HepG2 (cell line): ENCODE results near the gene IL1RAPL1. TPM values are rescaled to one million over a fixed set of nuclear protein-coding genes. Genes with fewer than 3 reads are reported as not detected.

Source experiments
- ATAC-seq: fragments of 200-7000 bp; cut with Tn5 transposase; 3 replicates; pipeline ENCODE4 v1.9.1; 2020; ENCODE audit warnings: mild to moderate bottlenecking, moderate library complexity
- BruUV-seq: library from RNA; stranded (reverse); fragments of 400-500 nt; replicated peaks from 2 replicates; lab custom pipeline; 2021; lab: Mats Ljungman, UMichigan
- CTCF ChIA-PET: fragments of 300-600 bp; formaldehyde crosslinking; extraction: SDS; loops from one replicate; lab custom pipeline; 2021; ENCODE audit warnings: low total read pairs, inconsistent platforms, low intra/inter-chr PET ratio; lab: Yijun Ruan, JAX
- POLR2A ChIA-PET: fragments of 350-600 bp; sonication (Branson Sonifier 250); formaldehyde crosslinking; loops from one replicate; lab custom pipeline; 2020; ENCODE audit warnings: antibody characterized with exemption, inconsistent platforms; lab: Yijun Ruan, JAX
- DNase-seq: peaks from one replicate; pipeline ENCODE4 v3.0.0-alpha.2; 2015; ENCODE audit warnings: low spot score
- FAIRE-seq: peaks from 3 replicates; lab custom pipeline; 2011; peaks lifted over from hg19 to GRCh38; lab: Jason Lieb, UNC
- H2AFZ ChIP-seq: one replicate; pipeline ENCODE4 v1.6.1; 2011; ENCODE audit warnings: low read length, inconsistent platforms
- H3K27ac ChIP-seq: fragments of 300-600 bp; 3 replicates; pipeline ENCODE4 v1.8.0; 2011; ENCODE audit warnings: mixed run types, mild to moderate bottlenecking, mixed read lengths, low read length, inconsistent platforms; ENCODE audit not compliant: insufficient read depth; ENCODE audit errors: extremely low read length
- H3K27me3 ChIP-seq, 2 experiments: fragments of 200-600 bp in 1 of 2; 2 replicates in 1 of 2; 3 replicates in 1 of 2; pipeline versions ENCODE4 v1.6.0 to v1.8.0; 2011; ENCODE audit warnings: low read length in 2 of 2, mild to moderate bottlenecking in 2 of 2, moderate library complexity in 2 of 2, inconsistent platforms in 1 of 2; ENCODE audit not compliant: insufficient read depth in 2 of 2, control insufficient read depth in 1 of 2
- H3K36me3 ChIP-seq, 2 experiments: fragments of 200-600 bp in 1 of 2; replicated peaks in 1 of 2; 2 replicates in 1 of 2; 3 replicates in 1 of 2; pipeline versions ENCODE4 v1.5.1 to v1.8.0; 2011; ENCODE audit warnings: low read length in 2 of 2, inconsistent platforms in 1 of 2; ENCODE audit not compliant: insufficient read depth in 2 of 2, control insufficient read depth in 1 of 2
- H3K4me1 ChIP-seq: 2 replicates; pipeline ENCODE4 v1.5.1; 2012; ENCODE audit warnings: low read length, inconsistent platforms; ENCODE audit not compliant: insufficient read depth
- H3K4me2 ChIP-seq: 2 replicates; pipeline ENCODE4 v1.6.0; 2011; ENCODE audit warnings: low read depth, low read length, inconsistent platforms
- H3K4me3 ChIP-seq, 3 experiments: fragments of 200-600 bp in 1 of 3; sonication (generic), shearing (Covaris generic) in 1 of 3; replicated peaks in 1 of 3; 2 replicates each; pipeline ENCODE4 v1.5.1; 2011 to 2016; ENCODE audit warnings: low read length in 3 of 3, inconsistent platforms in 2 of 3, low read depth in 2 of 3, mild to moderate bottlenecking in 2 of 3, control low read depth in 1 of 3, mixed read lengths in 1 of 3; ENCODE audit not compliant: insufficient read depth in 1 of 3
- H3K79me2 ChIP-seq: one replicate; pipeline ENCODE4 v1.6.1; 2011; ENCODE audit warnings: low read length, inconsistent platforms; ENCODE audit not compliant: insufficient read depth
- H3K9ac ChIP-seq: 2 replicates; pipeline ENCODE4 v1.6.0; 2011; ENCODE audit warnings: mild to moderate bottlenecking, low read depth, low read length, inconsistent platforms; ENCODE audit not compliant: insufficient read depth
- H3K9me3 ChIP-seq: 2 replicates; pipeline ENCODE4 v1.5.1; 2012; ENCODE audit warnings: mild to moderate bottlenecking, low read length
- H4K20me1 ChIP-seq: 2 replicates; pipeline ENCODE4 v1.6.0; 2011; ENCODE audit warnings: inconsistent platforms, mild to moderate bottlenecking, low read length, moderate library complexity; ENCODE audit not compliant: insufficient read depth
- EP300 ChIP-seq, 3 experiments: sonication (generic) in 1 of 3; formaldehyde crosslinking in 1 of 3; IDR thresholded peaks; 2 replicates each; pipeline versions ENCODE4 v1.5.1 to v1.6.1; 2011 to 2020; ENCODE audit warnings: low read depth in 2 of 3, low read length in 2 of 3, borderline replicate concordance in 1 of 3, improper control_type of control experiment in 1 of 3, mild to moderate bottlenecking in 1 of 3, missing genetic modification reagents in 1 of 3, moderate library complexity in 1 of 3
- HDAC2 ChIP-seq: sonication (generic); formaldehyde crosslinking; IDR thresholded peaks from 2 replicates; pipeline ENCODE4 v1.4.0; 2020; ENCODE audit warnings: missing genetic modification reagents
- HMGA1 ChIP-seq: sonication (generic); formaldehyde crosslinking; conservative IDR thresholded peaks from 2 replicates; pipeline ENCODE4 v1.4.0; 2020; ENCODE audit warnings: missing genetic modification reagents
- JARID2 ChIP-seq: sonication (generic); formaldehyde crosslinking; IDR thresholded peaks from 2 replicates; pipeline ENCODE4 v1.8.1; 2023; ENCODE audit warnings: missing genetic modification reagents, inconsistent platforms; ENCODE audit not compliant: insufficient replicate concordance
- NCOA2 ChIP-seq: sonication (generic); formaldehyde crosslinking; IDR thresholded peaks from 2 replicates; pipeline ENCODE4 v1.8.0; 2022; ENCODE audit warnings: inconsistent platforms
- SAFB2 ChIP-seq: sonication (generic); formaldehyde crosslinking; IDR thresholded peaks from 2 replicates; pipeline ENCODE4 v1.5.1; 2020; ENCODE audit warnings: missing genetic modification reagents, low read depth, mild to moderate bottlenecking, borderline replicate concordance
- ZNF205 ChIP-seq: IDR thresholded peaks from 2 replicates; pipeline ENCODE4 v1.6.1; 2018; ENCODE audit warnings: missing biosample characterization, missing genetic modification reagents
- ZNF326 ChIP-seq: sonication (generic); formaldehyde crosslinking; IDR thresholded peaks from 2 replicates; pipeline ENCODE4 v1.4.0; 2020; ENCODE audit warnings: missing genetic modification reagents, borderline replicate concordance
- ZNF607 ChIP-seq: sonication (generic); formaldehyde crosslinking; IDR thresholded peaks from 2 replicates; pipeline ENCODE4 v1.5.1; 2020; ENCODE audit warnings: missing genetic modification reagents, mild to moderate bottlenecking, borderline replicate concordance
- WGBS: methylation state at CpG from one replicate; pipeline ENCODE4 v1.1.6; 2017; ENCODE audit warnings: low lambda C conversion rate; 5-methylcytosine and 5-hydroxymethylcytosine counted together
- in situ Hi-C: cut with HindIII; loops from 2 replicates; pipeline ENCODE4 v1.10.0; 2017; ENCODE audit warnings: low pct_unique_long_range_greater_than_20kb; ENCODE audit not compliant: extremely low pct_ligation_motif_present
- intact Hi-C: fragments of 100-400 bp; cut with micrococcal nuclease; formaldehyde crosslinking; loops from one replicate; pipeline ENCODE4 v1.10.0; 2022; ENCODE audit not compliant: unreplicated experiment
- polyA plus RNA-seq, 8 experiments: library from polyadenylated mRNA; depleted of rRNA in 3 of 8; stranded (reverse) in 7 of 8; unstranded in 1 of 8; fragments of >200 nt; fragmentation: Illumina TruSeq in 4 of 8; extraction: Trizol in 4 of 8; gene quantifications; 2 replicates each; pipeline versions ENCODE4 v1.2.1 to v1.2.3, GENCODE V29; 2011 to 2016; ENCODE audit warnings: low read depth in 4 of 8, missing spikeins in 1 of 8, mixed read lengths in 1 of 8; ENCODE audit not compliant: insufficient read depth in 1 of 8
- total RNA-seq, 5 experiments: library from RNA; depleted of rRNA; stranded (reverse); fragments of >200 nt; fragmentation: Illumina TruSeq; extraction: Trizol; gene quantifications; 2 replicates each; pipeline ENCODE4 v1.2.3, GENCODE V29; 2016; ENCODE audit warnings: low read depth in 1 of 5
- TF ChIP-seq, protein P1 (sequence below): sonication (generic); formaldehyde crosslinking; IDR thresholded peaks from 2 replicates; pipeline ENCODE4 v1.5.1; 2020; ENCODE audit warnings: missing genetic modification reagents, mild to moderate bottlenecking, borderline replicate concordance
- TF ChIP-seq, protein P2 (sequence below): sonication (generic); formaldehyde crosslinking; IDR thresholded peaks from 2 replicates; pipeline ENCODE4 v1.8.0; 2022; ENCODE audit warnings: mild to moderate bottlenecking, missing genetic modification reagents, moderate library complexity
- TF ChIP-seq, protein P3 (sequence below): sonication (generic); formaldehyde crosslinking; IDR thresholded peaks from 2 replicates; pipeline ENCODE4 v1.4.0; 2020; ENCODE audit warnings: missing genetic modification reagents, mild to moderate bottlenecking, borderline replicate concordance
- TF ChIP-seq, protein P4 (sequence below): fragments of 450-650 bp; IDR thresholded peaks from 2 replicates; pipeline ENCODE4 v1.6.1; 2017
- TF ChIP-seq, protein P5 (sequence below): sonication (generic); formaldehyde crosslinking; IDR thresholded peaks from 2 replicates; pipeline ENCODE4 v1.5.1; 2020; ENCODE audit warnings: mild to moderate bottlenecking, missing genetic modification reagents, borderline replicate concordance

IL1RAPL1 gene
- total and polyA plus RNA-seq, 2 of the 13 experiments (the other 11 are each of a cell fraction or from before 2014, with no cell fraction given), result 0.04 TPM; not detected in 1

DNA sequence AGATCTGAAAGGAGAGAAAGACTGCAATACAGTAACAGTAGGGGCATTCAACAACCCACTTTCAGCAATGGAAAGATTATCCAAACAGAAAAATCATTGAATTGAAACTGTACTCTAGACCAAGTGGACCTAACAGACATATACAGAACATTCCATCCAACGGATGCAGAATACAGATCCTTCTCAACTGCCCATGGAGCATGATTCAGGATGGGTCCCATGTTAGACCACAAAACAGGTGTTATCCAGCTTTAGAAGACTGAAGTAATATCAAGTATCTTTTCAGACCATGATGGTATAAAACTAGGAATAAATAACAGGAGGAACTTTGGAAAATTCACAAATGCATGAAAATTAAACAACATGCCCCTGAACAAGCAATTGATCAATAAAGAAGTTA, 1060.9 kb downstream of the IL1RAPL1 start:
- H4K20me1 ChIP-seq, result no peaks in the 10 kb centered on the region
- H3K9ac ChIP-seq, result no peak overlapping the region
- ChIA-PET POLR2A (no interaction called here), CTCF (no interaction called here)
- H3K27ac ChIP-seq, result no peak overlapping the region
- H3K27me3 ChIP-seq, result no peaks in the 10 kb centered on the region
- no peak for ATAC-seq
- no peak for FAIRE-seq
- no peaks in the 10 kb centered on the region for H3K36me3 ChIP-seq
- H3K9me3 ChIP-seq, result no peaks in the 10 kb centered on the region
- in situ Hi-C loops (no loop called here), intact Hi-C loops (no loop called here)
- DNase-seq, result no peak
- H3K4me3 ChIP-seq, result no peak overlapping the region
- no peaks in the 10 kb centered on the region for H3K4me1 ChIP-seq
- BruUV-seq, result no TSS peak
- no peak overlapping the region for H2AFZ ChIP-seq
- 0% methylated on average over 1 of the region's 1 CpG for WGBS
- no peaks in the 10 kb centered on the region for H3K79me2 ChIP-seq
- H3K4me2 ChIP-seq, result no peak overlapping the region
- TF ChIP-seq ZNF326 (CRISPR knock-in tag), result no peak
- TF ChIP-seq ZNF607 (CRISPR knock-in tag), result no peak
- no peak for TF ChIP-seq JARID2 (CRISPR knock-in tag)
- TF ChIP-seq HMGA1 (CRISPR knock-in tag), result no peak
- TF ChIP-seq, protein P1, sequence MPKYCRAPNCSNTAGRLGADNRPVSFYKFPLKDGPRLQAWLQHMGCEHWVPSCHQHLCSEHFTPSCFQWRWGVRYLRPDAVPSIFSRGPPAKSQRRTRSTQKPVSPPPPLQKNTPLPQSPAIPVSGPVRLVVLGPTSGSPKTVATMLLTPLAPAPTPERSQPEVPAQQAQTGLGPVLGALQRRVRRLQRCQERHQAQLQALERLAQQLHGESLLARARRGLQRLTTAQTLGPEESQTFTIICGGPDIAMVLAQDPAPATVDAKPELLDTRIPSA (CRISPR knock-in tag), result no peak
- TF ChIP-seq, protein P2, sequence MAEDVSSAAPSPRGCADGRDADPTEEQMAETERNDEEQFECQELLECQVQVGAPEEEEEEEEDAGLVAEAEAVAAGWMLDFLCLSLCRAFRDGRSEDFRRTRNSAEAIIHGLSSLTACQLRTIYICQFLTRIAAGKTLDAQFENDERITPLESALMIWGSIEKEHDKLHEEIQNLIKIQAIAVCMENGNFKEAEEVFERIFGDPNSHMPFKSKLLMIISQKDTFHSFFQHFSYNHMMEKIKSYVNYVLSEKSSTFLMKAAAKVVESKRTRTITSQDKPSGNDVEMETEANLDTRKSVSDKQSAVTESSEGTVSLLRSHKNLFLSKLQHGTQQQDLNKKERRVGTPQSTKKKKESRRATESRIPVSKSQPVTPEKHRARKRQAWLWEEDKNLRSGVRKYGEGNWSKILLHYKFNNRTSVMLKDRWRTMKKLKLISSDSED, result no peak
- TF ChIP-seq, protein P3, sequence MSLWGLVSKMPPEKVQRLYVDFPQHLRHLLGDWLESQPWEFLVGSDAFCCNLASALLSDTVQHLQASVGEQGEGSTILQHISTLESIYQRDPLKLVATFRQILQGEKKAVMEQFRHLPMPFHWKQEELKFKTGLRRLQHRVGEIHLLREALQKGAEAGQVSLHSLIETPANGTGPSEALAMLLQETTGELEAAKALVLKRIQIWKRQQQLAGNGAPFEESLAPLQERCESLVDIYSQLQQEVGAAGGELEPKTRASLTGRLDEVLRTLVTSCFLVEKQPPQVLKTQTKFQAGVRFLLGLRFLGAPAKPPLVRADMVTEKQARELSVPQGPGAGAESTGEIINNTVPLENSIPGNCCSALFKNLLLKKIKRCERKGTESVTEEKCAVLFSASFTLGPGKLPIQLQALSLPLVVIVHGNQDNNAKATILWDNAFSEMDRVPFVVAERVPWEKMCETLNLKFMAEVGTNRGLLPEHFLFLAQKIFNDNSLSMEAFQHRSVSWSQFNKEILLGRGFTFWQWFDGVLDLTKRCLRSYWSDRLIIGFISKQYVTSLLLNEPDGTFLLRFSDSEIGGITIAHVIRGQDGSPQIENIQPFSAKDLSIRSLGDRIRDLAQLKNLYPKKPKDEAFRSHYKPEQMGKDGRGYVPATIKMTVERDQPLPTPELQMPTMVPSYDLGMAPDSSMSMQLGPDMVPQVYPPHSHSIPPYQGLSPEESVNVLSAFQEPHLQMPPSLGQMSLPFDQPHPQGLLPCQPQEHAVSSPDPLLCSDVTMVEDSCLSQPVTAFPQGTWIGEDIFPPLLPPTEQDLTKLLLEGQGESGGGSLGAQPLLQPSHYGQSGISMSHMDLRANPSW (CRISPR knock-in tag), result no peak
- TF ChIP-seq ZNF205, result no peak
- no peak for TF ChIP-seq SAFB2 (CRISPR knock-in tag)
- TF ChIP-seq EP300 (IDR thresholded peaks at IDR 0.05; ENCODE audit: low read depth in 2 of 2, low read length in 2 of 2), result no peak
- no peak for TF ChIP-seq EP300 (CRISPR knock-in tag; IDR thresholded peaks at IDR 0.05; ENCODE audit: borderline replicate concordance)
- no peak for TF ChIP-seq NCOA2 (CRISPR knock-in tag)
- TF ChIP-seq HDAC2 (CRISPR knock-in tag), result no peak
- TF ChIP-seq, protein P4, sequence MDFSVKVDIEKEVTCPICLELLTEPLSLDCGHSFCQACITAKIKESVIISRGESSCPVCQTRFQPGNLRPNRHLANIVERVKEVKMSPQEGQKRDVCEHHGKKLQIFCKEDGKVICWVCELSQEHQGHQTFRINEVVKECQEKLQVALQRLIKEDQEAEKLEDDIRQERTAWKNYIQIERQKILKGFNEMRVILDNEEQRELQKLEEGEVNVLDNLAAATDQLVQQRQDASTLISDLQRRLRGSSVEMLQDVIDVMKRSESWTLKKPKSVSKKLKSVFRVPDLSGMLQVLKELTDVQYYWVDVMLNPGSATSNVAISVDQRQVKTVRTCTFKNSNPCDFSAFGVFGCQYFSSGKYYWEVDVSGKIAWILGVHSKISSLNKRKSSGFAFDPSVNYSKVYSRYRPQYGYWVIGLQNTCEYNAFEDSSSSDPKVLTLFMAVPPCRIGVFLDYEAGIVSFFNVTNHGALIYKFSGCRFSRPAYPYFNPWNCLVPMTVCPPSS, result no peak
- TF ChIP-seq, protein P5, sequence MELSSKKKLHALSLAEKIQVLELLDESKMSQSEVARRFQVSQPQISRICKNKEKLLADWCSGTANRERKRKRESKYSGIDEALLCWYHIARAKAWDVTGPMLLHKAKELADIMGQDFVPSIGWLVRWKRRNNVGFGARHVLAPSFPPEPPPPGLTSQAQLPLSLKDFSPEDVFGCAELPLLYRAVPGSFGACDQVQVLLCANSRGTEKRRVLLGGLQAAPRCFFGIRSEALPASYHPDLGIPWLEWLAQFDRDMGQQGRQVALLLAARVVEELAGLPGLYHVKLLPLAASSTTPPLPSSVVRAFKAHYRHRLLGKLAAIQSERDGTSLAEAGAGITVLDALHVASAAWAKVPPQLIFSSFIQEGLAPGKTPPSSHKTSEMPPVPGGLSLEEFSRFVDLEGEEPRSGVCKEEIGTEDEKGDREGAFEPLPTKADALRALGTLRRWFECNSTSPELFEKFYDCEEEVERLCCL (CRISPR knock-in tag), result no peak
